ENCODE measurements around the gene ZNF549. TPM values are rescaled to one million over a fixed set of nuclear protein-coding genes. Genes with fewer than 3 reads are reported as not detected.
A peak's percentile ranks its signal among the peaks of the same experiment; 100 is the strongest.

Gene ZNF549
- total and polyA plus RNA-seq, 2 of the 13 experiments (the other 11 are each of a cell fraction or from before 2014, with no cell fraction given): 2.8 to 6.4 TPM

- peak; percentile 72; the same call in 1 of the 2 replicates for TF ChIP-seq ZNF337 (CRISPR knock-in tag; IDR thresholded peaks at IDR 0.05; ENCODE audit: borderline replicate concordance, low read depth)
- no peak for TF ChIP-seq ZNF646 (CRISPR knock-in tag; IDR thresholded peaks at IDR 0.05)
- peak; percentile 92 for TF ChIP-seq GMEB1 (CRISPR knock-in tag; IDR thresholded peaks at IDR 0.05; ENCODE audit: borderline replicate concordance)
- TF ChIP-seq ZNF383 (CRISPR knock-in tag; IDR thresholded peaks at IDR 0.05; ENCODE audit: borderline replicate concordance): no peak
- TF ChIP-seq SMARCE1 (IDR thresholded peaks at IDR 0.05; ENCODE audit: borderline replicate concordance): no peak
- TF ChIP-seq ZNF790 (CRISPR knock-in tag; IDR thresholded peaks at IDR 0.05; ENCODE audit: borderline replicate concordance): no peak
- no peak for TF ChIP-seq ZNF644 (CRISPR knock-in tag; IDR thresholded peaks at IDR 0.05; ENCODE audit: low read depth)
- TF ChIP-seq ADNP (CRISPR knock-in tag; IDR thresholded peaks at IDR 0.05): no peak
- peak; percentile 32; the same call in 1 of the 2 replicates for TF ChIP-seq ERF (CRISPR knock-in tag; IDR thresholded peaks at IDR 0.05)
- TF ChIP-seq ARHGAP35 (CRISPR knock-in tag; IDR thresholded peaks at IDR 0.05; ENCODE audit: borderline replicate concordance): peak; percentile 67; the same call in 1 of the 2 replicates
- TF ChIP-seq ZSCAN22 (CRISPR knock-in tag; IDR thresholded peaks at IDR 0.05): peak; percentile 43; the same call in 1 of the 2 replicates
- peak; percentile 63 for TF ChIP-seq ASH2L (IDR thresholded peaks at IDR 0.05; ENCODE audit: insufficient read length, low read depth, low read length)
- no peak for TF ChIP-seq ZNF512B (CRISPR knock-in tag; IDR thresholded peaks at IDR 0.05; ENCODE audit: borderline replicate concordance)
- no peak for TF ChIP-seq BRCA1 (CRISPR knock-in tag; IDR thresholded peaks at IDR 0.05)
- TF ChIP-seq TOE1 (CRISPR knock-in tag; IDR thresholded peaks at IDR 0.05): no peak
These were observed 32.4 kb downstream of the ZNF549 start, which contains the start of gene ZNF550 (continued) for GRCh38 chr19:57559404-57560025.

Measured in HepG2 (cell line).